Transverse colon (tissue), 4 donors: Measurements from ENCODE around the gene FOXP1. TPM values are rescaled to one million over a fixed set of nuclear protein-coding genes. Genes with fewer than 3 reads are reported as not detected.

Source experiments
- DNase-seq: peaks from one replicate; pipeline ENCODE4 v3.0.0-alpha.2; 2019
- H3K27ac ChIP-seq, 4 donors: fragments of 200-600 bp; sonication (generic); 2 replicates each; pipeline ENCODE4 v1.5.1; 2016 to 2018; ENCODE audit warnings: inconsistent platforms in 4 of 4
- H3K27me3 ChIP-seq: fragments of 200-600 bp; sonication (generic); 2 replicates; pipeline ENCODE4 v1.5.1; 2017; ENCODE audit warnings: inconsistent platforms
- H3K36me3 ChIP-seq, 4 donors: fragments of 200-600 bp; sonication (generic); 2 replicates each; pipeline ENCODE4 v1.5.1; 2017 to 2019; ENCODE audit warnings: inconsistent platforms in 4 of 4
- H3K4me1 ChIP-seq, 4 donors: fragments of 200-600 bp; sonication (generic); 2 replicates each; pipeline ENCODE4 v1.5.1; 2017 to 2020; ENCODE audit warnings: inconsistent platforms in 4 of 4
- H3K4me3 ChIP-seq, 4 donors: fragments of 200-600 bp; sonication (generic); 1 replicate in 1 of 4; 2 replicates in 3 of 4; pipeline versions ENCODE4 v1.5.1 to v1.6.1; 2017 to 2019; ENCODE audit warnings: inconsistent platforms in 4 of 4
- H3K9me3 ChIP-seq, 2 donors: fragments of 200-600 bp; sonication (generic); 2 replicates each; pipeline ENCODE4 v1.5.1; 2017 to 2019; ENCODE audit warnings: inconsistent platforms in 2 of 2
- EP300 ChIP-seq: sonication (generic); formaldehyde crosslinking; IDR thresholded peaks from one replicate; pipeline ENCODE4 v1.6.1; 2017; ENCODE audit warnings: antibody characterized with exemption, low read depth
- POLR2A ChIP-seq: fragments of 450-650 bp; IDR thresholded peaks from one replicate; pipeline ENCODE4 v1.6.1; 2016; ENCODE audit warnings: antibody characterized with exemption, mild to moderate bottlenecking, moderate library complexity
- POLR2AphosphoS5 ChIP-seq, 3 donors: sonication (generic); formaldehyde crosslinking; IDR thresholded peaks; one replicate each; pipeline ENCODE4 v1.6.1; 2016; ENCODE audit warnings: antibody characterized with exemption in 3 of 3
- WGBS, 2 donors: methylation state at CpG; one replicate each; pipeline ENCODE4 v1.1.5; 2018; ENCODE audit warnings: low coverage in 1 of 2; 5-methylcytosine and 5-hydroxymethylcytosine counted together
- in situ Hi-C, 4 donors: fragments of 200-750 bp; cut with MboI; loops; one replicate each; pipeline versions ENCODE4 v1.15.0 to v1.15.1; 2017; ENCODE audit warnings: low sequenced_read_pairs in 3 of 4, low pct_ligation_motif_present in 1 of 4, low pct_unique_long_range_greater_than_20kb in 1 of 4
- intact Hi-C: fragments of 100-400 bp; cut with DNase I; formaldehyde crosslinking; loops from one replicate; pipeline ENCODE4 v1.15.1; 2023; ENCODE audit warnings: low total_unique reads
- total RNA-seq, 4 donors: library from RNA; depleted of rRNA; stranded (reverse); fragments of >200 nt; gene quantifications; one replicate each; pipeline ENCODE4 v1.1.0, GENCODE V29; 2016
- TF ChIP-seq, protein P1 (sequence below), 5 experiments: fragments of 200-600 bp in 3 of 5; fragments of 450-650 bp in 2 of 5; sonication (generic) in 3 of 5; IDR thresholded peaks; 1 replicate in 2 of 5; 2 replicates in 3 of 5; pipeline ENCODE4 v1.5.1; 2016 to 2017; ENCODE audit warnings: antibody characterized with exemption in 5 of 5, inconsistent platforms in 3 of 5, mild to moderate bottlenecking in 2 of 5, moderate library complexity in 1 of 5

FOXP1 gene
- total RNA-seq, 4 donors from 2014 or later, result 102 to 260 (median 150) TPM

DNA sequence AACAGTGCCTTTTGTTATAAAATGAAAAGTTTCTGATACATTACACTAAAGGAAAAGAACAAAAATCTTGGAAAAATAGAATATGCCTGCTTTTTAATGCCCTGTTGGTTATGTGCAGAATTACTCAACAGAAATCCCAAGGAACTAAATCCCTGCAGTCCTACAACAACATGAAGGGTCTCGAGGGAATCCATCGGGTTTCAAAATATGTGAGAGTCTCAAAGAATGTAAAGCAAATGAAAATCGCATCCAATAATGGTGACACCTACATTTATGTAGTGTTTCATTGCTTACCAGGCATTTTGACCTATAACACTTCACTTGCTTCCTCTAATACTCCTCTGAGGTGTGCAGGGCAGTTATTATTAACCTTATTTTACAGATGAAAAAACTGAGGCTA, 411.3 kb downstream of the FOXP1 start:
- Histone ChIP-seq H3K27ac (no peak overlapping the region), H3K4me3 (no peak overlapping the region), H3K9me3 (no peaks in the 10 kb centered on the region), H3K4me1 (peaks cover 0 to 20% (median 5%) of the 10 kb centered on the region in 4 donors), H3K27me3 (no peaks in the 10 kb centered on the region), H3K36me3 (no peaks in the 10 kb centered on the region)
- TF ChIP-seq, protein P1, sequence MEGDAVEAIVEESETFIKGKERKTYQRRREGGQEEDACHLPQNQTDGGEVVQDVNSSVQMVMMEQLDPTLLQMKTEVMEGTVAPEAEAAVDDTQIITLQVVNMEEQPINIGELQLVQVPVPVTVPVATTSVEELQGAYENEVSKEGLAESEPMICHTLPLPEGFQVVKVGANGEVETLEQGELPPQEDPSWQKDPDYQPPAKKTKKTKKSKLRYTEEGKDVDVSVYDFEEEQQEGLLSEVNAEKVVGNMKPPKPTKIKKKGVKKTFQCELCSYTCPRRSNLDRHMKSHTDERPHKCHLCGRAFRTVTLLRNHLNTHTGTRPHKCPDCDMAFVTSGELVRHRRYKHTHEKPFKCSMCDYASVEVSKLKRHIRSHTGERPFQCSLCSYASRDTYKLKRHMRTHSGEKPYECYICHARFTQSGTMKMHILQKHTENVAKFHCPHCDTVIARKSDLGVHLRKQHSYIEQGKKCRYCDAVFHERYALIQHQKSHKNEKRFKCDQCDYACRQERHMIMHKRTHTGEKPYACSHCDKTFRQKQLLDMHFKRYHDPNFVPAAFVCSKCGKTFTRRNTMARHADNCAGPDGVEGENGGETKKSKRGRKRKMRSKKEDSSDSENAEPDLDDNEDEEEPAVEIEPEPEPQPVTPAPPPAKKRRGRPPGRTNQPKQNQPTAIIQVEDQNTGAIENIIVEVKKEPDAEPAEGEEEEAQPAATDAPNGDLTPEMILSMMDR (IDR thresholded peaks at IDR 0.05), result no peak
- TF ChIP-seq POLR2AphosphoS5 (IDR thresholded peaks at IDR 0.05) (no peak), POLR2A (no peak), EP300 (no peak)
- WGBS, 2 donors, result 86 to 87% methylated on average over 1 to 3 of the region's 3 CpGs
- in situ Hi-C loops (no loop called here), intact Hi-C loops (no loop called here)
- no peak for DNase-seq

DNA sequence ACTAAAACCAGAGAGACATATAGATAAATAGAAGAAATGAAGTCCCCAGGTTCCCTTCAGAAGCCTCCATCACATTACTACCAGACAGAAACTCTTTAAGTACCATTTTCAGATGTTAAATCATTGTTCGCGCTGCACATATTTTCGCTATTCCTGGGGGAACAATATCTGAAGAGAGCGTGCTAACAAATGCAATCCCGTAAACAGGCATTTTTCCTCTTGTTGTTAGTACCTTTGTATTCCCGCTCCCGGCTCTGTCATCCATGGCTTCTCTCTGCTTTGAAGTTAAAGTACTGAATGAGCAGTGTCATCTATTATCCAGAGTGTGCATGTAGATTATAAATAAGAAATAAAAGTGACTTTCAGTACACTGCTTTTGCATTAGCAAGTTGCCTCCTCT, 412.3 kb downstream of the FOXP1 start:
- TF ChIP-seq, protein P1 (IDR thresholded peaks at IDR 0.05), result no peak
- Histone ChIP-seq H3K27ac (no peak overlapping the region), H3K27me3 (no peaks in the 10 kb centered on the region), H3K4me3 (no peak overlapping the region), H3K9me3 (no peaks in the 10 kb centered on the region), H3K4me1 (peaks cover 0 to 20% (median 5%) of the 10 kb centered on the region in 4 donors), H3K36me3 (no peaks in the 10 kb centered on the region)
- DNase-seq, result no peak
- intact Hi-C loops (no loop called here), in situ Hi-C loops (no loop called here)
- WGBS, 2 donors, result 96 to 97% methylated on average over 7 of the region's 7 CpGs

DNA sequence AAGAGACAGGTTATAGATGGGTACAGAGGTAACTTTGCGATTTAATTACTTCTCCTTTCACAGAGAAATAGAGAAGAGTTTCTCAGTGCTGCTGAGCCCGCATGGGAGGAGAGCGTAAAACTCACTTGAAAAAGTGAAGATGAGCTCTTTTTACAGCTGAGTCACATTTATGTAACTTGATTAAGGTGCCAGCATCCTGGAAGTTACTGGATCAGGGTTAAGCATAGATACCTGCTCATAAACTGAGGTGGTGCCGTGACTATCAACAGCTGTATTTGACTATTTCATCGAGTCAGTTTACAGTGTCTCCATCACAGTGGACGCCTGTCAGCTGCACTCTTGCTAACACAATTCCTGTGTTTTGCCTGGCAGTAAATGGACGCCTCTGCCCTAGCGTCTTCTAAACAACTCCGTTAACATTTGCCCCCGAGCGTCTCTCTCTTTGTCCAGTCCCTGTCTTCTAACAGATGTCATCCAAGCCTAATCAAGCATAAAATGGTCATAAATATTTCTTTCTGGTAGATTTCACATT, 414.6 kb downstream of the FOXP1 start:
- no peaks in the 10 kb centered on the region for H3K9me3 ChIP-seq
- DNase-seq, result no peak
- peak overlapping the region; percentile 17 to 38 (median 31) for H3K27ac ChIP-seq
- no peaks in the 10 kb centered on the region for H3K27me3 ChIP-seq
- H3K4me3 ChIP-seq, result no peak overlapping the region
- 66 to 72% methylated on average over 11 of the region's 11 CpGs for WGBS, 2 donors
- intact Hi-C loops, result no loop called here
- peaks cover 0 to 24% (median 7%) of the 10 kb centered on the region in 4 donors for H3K4me1 ChIP-seq
- in situ Hi-C loops, result no loop called here
- no peaks in the 10 kb centered on the region for H3K36me3 ChIP-seq
- TF ChIP-seq POLR2AphosphoS5 (IDR thresholded peaks at IDR 0.05) (no peak), EP300 (no peak), POLR2A (no peak)
- TF ChIP-seq, protein P1 (IDR thresholded peaks at IDR 0.05), result no peak

DNA sequence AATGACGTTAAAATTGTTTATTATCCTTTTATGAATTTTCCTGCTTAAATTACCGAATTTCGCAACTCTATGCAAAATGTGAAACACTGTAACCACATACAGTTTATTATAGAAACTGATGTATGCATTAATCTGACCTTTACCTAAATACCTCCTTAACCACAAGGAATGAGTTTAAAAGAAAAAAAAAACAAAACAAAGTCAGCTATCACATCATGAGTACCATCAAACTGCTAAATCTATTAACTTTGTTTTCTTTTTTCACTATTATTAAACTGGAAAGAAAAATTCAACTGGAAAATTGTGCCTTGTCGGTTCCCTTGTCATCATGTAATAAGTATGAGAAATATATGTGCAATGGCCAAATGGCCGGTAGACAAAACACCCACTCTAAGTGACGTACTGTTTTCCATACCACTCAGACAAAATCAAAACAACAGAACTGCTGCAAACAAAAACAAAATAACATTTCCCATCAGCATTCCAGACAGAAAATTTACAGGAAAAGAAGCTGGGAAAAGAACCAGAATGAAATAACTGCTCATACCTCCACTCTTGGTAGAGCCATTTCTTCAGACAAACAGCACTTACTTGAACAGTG, 415.3 kb downstream of the FOXP1 start:
- H3K27me3 ChIP-seq, result no peaks in the 10 kb centered on the region
- TF ChIP-seq EP300, result no peak
- TF ChIP-seq POLR2A, result no peak
- no peak for TF ChIP-seq POLR2AphosphoS5 (IDR thresholded peaks at IDR 0.05)
- WGBS, 2 donors, result 76 to 86% methylated on average over 6 of the region's 6 CpGs
- no peak for DNase-seq
- intact Hi-C loops, result no loop called here
- H3K4me3 ChIP-seq, result no peak overlapping the region
- no peaks in the 10 kb centered on the region for H3K9me3 ChIP-seq
- in situ Hi-C loops, result no loop called here
- H3K27ac ChIP-seq, result peak overlapping the region; percentile 17 to 38 (median 31)
- peaks cover 4 to 26% (median 13%) of the 10 kb centered on the region in 4 donors for H3K4me1 ChIP-seq
- H3K36me3 ChIP-seq, result no peaks in the 10 kb centered on the region
